Measurements from ENCODE around the gene KIAA1328.

The KIAA1328 gene

GRCh38 chr18:37254236-37254754, 425.4 kb downstream of the KIAA1328 start:
- DNase-seq (ENCODE audit: low spot score) = no peak

- no peak for DNase-seq (ENCODE audit: low spot score)
Observed at GRCh38 chr18:37254973-37255372, 426.0 kb downstream of the KIAA1328 start.

GRCh38 chr18:37258131-37258530, 429.2 kb downstream of the KIAA1328 start:
- DNase-seq (ENCODE audit: low spot score) = no peak

GRCh38 chr18:37258819-37259218, 429.9 kb downstream of the KIAA1328 start:
- no peak for DNase-seq (ENCODE audit: low spot score)

- DNase-seq (ENCODE audit: low spot score) = no peak
Observed at GRCh38 chr18:37259711-37260110, 430.8 kb downstream of the KIAA1328 start.

- no peak for DNase-seq (ENCODE audit: low spot score)
Observed at GRCh38 chr18:37260367-37261093, 431.6 kb downstream of the KIAA1328 start.

GRCh38 chr18:37261246-37261840, 432.4 kb downstream of the KIAA1328 start:
- DNase-seq (ENCODE audit: low spot score) = no peak

- DNase-seq (ENCODE audit: low spot score) = no peak
Observed at GRCh38 chr18:37261988-37262387, 433.1 kb downstream of the KIAA1328 start.

- DNase-seq (ENCODE audit: low spot score) = no peak
Observed at GRCh38 chr18:37264956-37265355, 436.0 kb downstream of the KIAA1328 start.

- DNase-seq (ENCODE audit: low spot score) = no peak
Observed at GRCh38 chr18:37265382-37265781, 436.5 kb downstream of the KIAA1328 start.

- DNase-seq (ENCODE audit: low spot score) = no peak
Observed at GRCh38 chr18:37266290-37266689, 437.4 kb downstream of the KIAA1328 start.

GRCh38 chr18:37270038-37270665, 441.2 kb downstream of the KIAA1328 start:
- peak; percentile 6 for DNase-seq (ENCODE audit: low spot score)

GRCh38 chr18:37270666-37271052, 441.7 kb downstream of the KIAA1328 start:
- no peak for DNase-seq (ENCODE audit: low spot score)

GRCh38 chr18:37272226-37272625, 443.3 kb downstream of the KIAA1328 start:
- DNase-seq (ENCODE audit: low spot score) = no peak

- DNase-seq (ENCODE audit: low spot score) = no peak
Observed at GRCh38 chr18:37272841-37273240, 443.9 kb downstream of the KIAA1328 start.

GRCh38 chr18:37274309-37275236, 445.6 kb downstream of the KIAA1328 start:
- no peak for DNase-seq (ENCODE audit: low spot score)

GRCh38 chr18:37275237-37275741, 446.4 kb downstream of the KIAA1328 start:
- no peak for DNase-seq (ENCODE audit: low spot score)

GRCh38 chr18:37276111-37276890, 447.4 kb downstream of the KIAA1328 start:
- DNase-seq (ENCODE audit: low spot score) = no peak

- no peak for DNase-seq (ENCODE audit: low spot score)
Observed at GRCh38 chr18:37277804-37278203, 448.9 kb downstream of the KIAA1328 start.

Measured in CD4-positive, alpha-beta T cell treated with Interleukin-2 at 100 ng/mL for 4 hours (primary cell).